ENCODE measurements around the gene ILDR1. TPM values are rescaled to one million over a fixed set of nuclear protein-coding genes. Genes with fewer than 3 reads are reported as not detected.

Gene ILDR1
- total RNA-seq, 2 experiments from 2014 or later: 1.1 to 2.5 TPM

- Histone ChIP-seq H3K4me2 (ENCODE audit: low read length) (peak overlapping the region; percentile 81), H3K79me2 (ENCODE audit: insufficient read depth, low read depth, low read length) (peaks cover 83% of the 10 kb centered on the region; the same call in 1 of the 2 replicates), H3K9me3 (ENCODE audit: low read length) (no peaks in the 10 kb centered on the region; the same call in 1 of the 2 replicates), H3K9me2 (ENCODE audit: insufficient read depth, low read length) (no peaks in the 10 kb centered on the region), H2AFZ (ENCODE audit: low read length) (peak overlapping the region; percentile 36; the same call in 1 of the 2 replicates), H4K20me1 (ENCODE audit: insufficient read depth, low read length) (no peaks in the 10 kb centered on the region), H3K36me3 (ENCODE audit: insufficient read depth, low read length) (peaks cover 14% of the 10 kb centered on the region), H3K4me3 (ENCODE audit: low read depth, low read length, poor library complexity, severe bottlenecking) (peak overlapping the region; percentile 57), H3K4me1 (ENCODE audit: insufficient read depth, low read length, poor library complexity, severe bottlenecking) (peaks cover 88% of the 10 kb centered on the region), H3K27ac (ENCODE audit: low read depth, low read length, poor library complexity, severe bottlenecking) (peak overlapping the region; percentile 72)
- BruUV-seq (replicated peaks): no TSS peak
- DNase-seq (ENCODE audit: low spot score): peak; percentile 39
- ChIA-PET CTCF (ENCODE audit: unreplicated experiment) (no interaction called here), POLR2A (interaction anchor here (2.8 to 8.0 kb wide), 3 partner anchors 9 to 12 kb away, joined by 13 to 117 read pairs (median 48); partner anchors contain the start of gene CD86)
- TF ChIP-seq EZH2phosphoT487 (IDR thresholded peaks at IDR 0.05; ENCODE audit: borderline replicate concordance, low read depth, low read length) (no peak), CTCF (conservative IDR thresholded peaks at IDR 0.05; ENCODE audit: low read length) (no peak)
- intact Hi-C loops (cut with micrococcal nuclease; ENCODE audit: unreplicated experiment): no loop called here
Observed at GRCh38 chr3:122067214-122067550, 45.1 kb upstream of the ILDR1 start.

- H3K79me2 ChIP-seq (ENCODE audit: insufficient read depth, low read depth, low read length): peaks cover 89% of the 10 kb centered on the region; the same call in 1 of the 2 replicates
- H4K20me1 ChIP-seq (ENCODE audit: insufficient read depth, low read length): no peaks in the 10 kb centered on the region
- H3K4me2 ChIP-seq (ENCODE audit: low read length): peak overlapping the region; percentile 81
- ChIA-PET CTCF (ENCODE audit: unreplicated experiment) (interaction anchor here (0.6 to 1.3 kb wide), 4 partner anchors 11 to 74 kb away, joined by 4 to 9 read pairs (median 6); partner anchors contain the start of gene CD86), POLR2A (interaction anchor here (0.8 to 8.0 kb wide), 7 partner anchors 8 to 265 kb away, joined by 5 to 117 read pairs (median 15); partner anchors contain the start of gene CD86)
- DNase-seq (ENCODE audit: low spot score): peak; percentile 65
- no peaks in the 10 kb centered on the region for H3K9me2 ChIP-seq (ENCODE audit: insufficient read depth, low read length)
- peaks cover 91% of the 10 kb centered on the region for H3K4me1 ChIP-seq (ENCODE audit: insufficient read depth, low read length, poor library complexity, severe bottlenecking)
- H3K9me3 ChIP-seq (ENCODE audit: low read length): no peaks in the 10 kb centered on the region; the same call in 1 of the 2 replicates
- no TSS peak for BruUV-seq (replicated peaks)
- intact Hi-C loops (cut with micrococcal nuclease; ENCODE audit: unreplicated experiment): no loop called here
- peak overlapping the region; percentile 36; the same call in 1 of the 2 replicates for H2AFZ ChIP-seq (ENCODE audit: low read length)
- peaks cover 14% of the 10 kb centered on the region for H3K36me3 ChIP-seq (ENCODE audit: insufficient read depth, low read length)
- peak overlapping the region; percentile 57 for H3K4me3 ChIP-seq (ENCODE audit: low read depth, low read length, poor library complexity, severe bottlenecking)
- TF ChIP-seq CTCF (conservative IDR thresholded peaks at IDR 0.05; ENCODE audit: low read length) (no peak), EZH2phosphoT487 (IDR thresholded peaks at IDR 0.05; ENCODE audit: borderline replicate concordance, low read depth, low read length) (no peak)
- H3K27ac ChIP-seq (ENCODE audit: low read depth, low read length, poor library complexity, severe bottlenecking): peak overlapping the region; percentile 72
Observed at GRCh38 chr3:122066331-122067213, 44.5 kb upstream of the ILDR1 start.
